ENCODE data around the gene GIGYF2. TPM values are rescaled to one million over a fixed set of nuclear protein-coding genes. Genes with fewer than 3 reads are reported as not detected.

GIGYF2 gene
- polyA plus RNA-seq, 1 of the 3 experiments (the other 2 are of a cell fraction): 12.8 TPM

DNA sequence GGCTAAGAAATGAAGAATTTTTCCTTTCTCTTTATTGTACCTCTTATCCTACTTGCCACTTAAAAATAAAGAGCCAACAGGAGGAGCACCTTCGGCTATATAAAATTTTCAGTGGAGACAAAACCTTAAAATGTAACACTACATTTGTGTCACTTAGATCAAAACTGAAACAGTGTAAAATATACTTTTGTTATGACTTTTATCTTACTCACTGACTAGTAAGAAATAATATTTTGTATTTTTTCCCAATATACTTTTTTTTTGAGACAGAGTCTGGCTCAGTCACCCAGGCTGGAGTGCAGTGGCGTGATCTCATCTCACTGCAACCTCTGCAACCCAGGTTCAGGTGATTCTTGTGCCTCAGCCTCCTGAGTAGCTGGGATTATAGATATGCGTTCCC lies 50.9 kb downstream of the GIGYF2 start:
- Histone ChIP-seq H3K27me3 (ENCODE audit: insufficient read depth) (no peaks in the 10 kb centered on the region), H3K79me2 (ENCODE audit: insufficient read depth) (0 out of 2 replicates have a peak, but pooled peaks cover 4% of the 10 kb centered on the region), H3K4me3 (ENCODE audit: low read depth in 2 of 2, low read length in 1 of 2) (no peak overlapping the region), H3K9ac (no peak overlapping the region), H3K4me1 (ENCODE audit: control insufficient read depth in 1 of 2, insufficient read depth in 2 of 2, low read depth in 1 of 2, low read length in 1 of 2) (no peaks in the 10 kb centered on the region), H3K9me3 (no peaks in the 10 kb centered on the region), H3K27ac (ENCODE audit: low read depth in 2 of 2, low read length in 1 of 2) (no peak overlapping the region), H3K9me2 (no peaks in the 10 kb centered on the region), H3K4me2 (no peak overlapping the region), H3K36me3 (replicated peaks in 1 of 2; ENCODE audit: control insufficient read depth in 1 of 2, insufficient read depth in 2 of 2, low read length in 1 of 2) (peaks cover 30 to 50% of the 10 kb centered on the region in 2 experiments), H3F3A (replicated peaks; ENCODE audit: insufficient read depth) (peaks cover 4% of the 10 kb centered on the region), H2AFZ (ENCODE audit: low read depth) (no peak overlapping the region), H4K20me1 (ENCODE audit: insufficient read depth) (no peaks in the 10 kb centered on the region)
- CTCF ChIA-PET: interaction anchor here (1.0 kb wide), 1 partner anchor 113 kb away, joined by 3 read pairs; no protein-coding TSS in a partner anchor
- POLR2A ChIA-PET: no interaction called here
- 93% methylated on average over 3 of the region's 3 CpGs for WGBS (ENCODE audit: low lambda C conversion rate)
- TF ChIP-seq, protein P1, sequence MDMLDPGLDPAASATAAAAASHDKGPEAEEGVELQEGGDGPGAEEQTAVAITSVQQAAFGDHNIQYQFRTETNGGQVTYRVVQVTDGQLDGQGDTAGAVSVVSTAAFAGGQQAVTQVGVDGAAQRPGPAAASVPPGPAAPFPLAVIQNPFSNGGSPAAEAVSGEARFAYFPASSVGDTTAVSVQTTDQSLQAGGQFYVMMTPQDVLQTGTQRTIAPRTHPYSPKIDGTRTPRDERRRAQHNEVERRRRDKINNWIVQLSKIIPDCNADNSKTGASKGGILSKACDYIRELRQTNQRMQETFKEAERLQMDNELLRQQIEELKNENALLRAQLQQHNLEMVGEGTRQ (IDR thresholded peaks at IDR 0.05; ENCODE audit: borderline replicate concordance, low read depth, low read length): no peak
- TF ChIP-seq NRF1 (IDR thresholded peaks at IDR 0.05; ENCODE audit: low read depth, low read length): no peak
- TF ChIP-seq FOXJ3 (CRISPR knock-in tag; IDR thresholded peaks at IDR 0.05): no peak
- TF ChIP-seq MXI1 (IDR thresholded peaks at IDR 0.05; ENCODE audit: low read depth, low read length): no peak
- TF ChIP-seq POLR2AphosphoS5 (IDR thresholded peaks at IDR 0.05; ENCODE audit: low read depth, low read length): no peak
- TF ChIP-seq NFIC (IDR thresholded peaks at IDR 0.05; ENCODE audit: borderline replicate concordance): no peak
- TF ChIP-seq FOXM1 (IDR thresholded peaks at IDR 0.05; ENCODE audit: low read depth): no peak
- TF ChIP-seq, protein P2, sequence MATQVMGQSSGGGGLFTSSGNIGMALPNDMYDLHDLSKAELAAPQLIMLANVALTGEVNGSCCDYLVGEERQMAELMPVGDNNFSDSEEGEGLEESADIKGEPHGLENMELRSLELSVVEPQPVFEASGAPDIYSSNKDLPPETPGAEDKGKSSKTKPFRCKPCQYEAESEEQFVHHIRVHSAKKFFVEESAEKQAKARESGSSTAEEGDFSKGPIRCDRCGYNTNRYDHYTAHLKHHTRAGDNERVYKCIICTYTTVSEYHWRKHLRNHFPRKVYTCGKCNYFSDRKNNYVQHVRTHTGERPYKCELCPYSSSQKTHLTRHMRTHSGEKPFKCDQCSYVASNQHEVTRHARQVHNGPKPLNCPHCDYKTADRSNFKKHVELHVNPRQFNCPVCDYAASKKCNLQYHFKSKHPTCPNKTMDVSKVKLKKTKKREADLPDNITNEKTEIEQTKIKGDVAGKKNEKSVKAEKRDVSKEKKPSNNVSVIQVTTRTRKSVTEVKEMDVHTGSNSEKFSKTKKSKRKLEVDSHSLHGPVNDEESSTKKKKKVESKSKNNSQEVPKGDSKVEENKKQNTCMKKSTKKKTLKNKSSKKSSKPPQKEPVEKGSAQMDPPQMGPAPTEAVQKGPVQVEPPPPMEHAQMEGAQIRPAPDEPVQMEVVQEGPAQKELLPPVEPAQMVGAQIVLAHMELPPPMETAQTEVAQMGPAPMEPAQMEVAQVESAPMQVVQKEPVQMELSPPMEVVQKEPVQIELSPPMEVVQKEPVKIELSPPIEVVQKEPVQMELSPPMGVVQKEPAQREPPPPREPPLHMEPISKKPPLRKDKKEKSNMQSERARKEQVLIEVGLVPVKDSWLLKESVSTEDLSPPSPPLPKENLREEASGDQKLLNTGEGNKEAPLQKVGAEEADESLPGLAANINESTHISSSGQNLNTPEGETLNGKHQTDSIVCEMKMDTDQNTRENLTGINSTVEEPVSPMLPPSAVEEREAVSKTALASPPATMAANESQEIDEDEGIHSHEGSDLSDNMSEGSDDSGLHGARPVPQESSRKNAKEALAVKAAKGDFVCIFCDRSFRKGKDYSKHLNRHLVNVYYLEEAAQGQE (IDR thresholded peaks at IDR 0.05; ENCODE audit: low read depth, low read length): no peak
- no peak for TF ChIP-seq RFX5 (IDR thresholded peaks at IDR 0.05; ENCODE audit: low read length)
- TF ChIP-seq, protein P3, sequence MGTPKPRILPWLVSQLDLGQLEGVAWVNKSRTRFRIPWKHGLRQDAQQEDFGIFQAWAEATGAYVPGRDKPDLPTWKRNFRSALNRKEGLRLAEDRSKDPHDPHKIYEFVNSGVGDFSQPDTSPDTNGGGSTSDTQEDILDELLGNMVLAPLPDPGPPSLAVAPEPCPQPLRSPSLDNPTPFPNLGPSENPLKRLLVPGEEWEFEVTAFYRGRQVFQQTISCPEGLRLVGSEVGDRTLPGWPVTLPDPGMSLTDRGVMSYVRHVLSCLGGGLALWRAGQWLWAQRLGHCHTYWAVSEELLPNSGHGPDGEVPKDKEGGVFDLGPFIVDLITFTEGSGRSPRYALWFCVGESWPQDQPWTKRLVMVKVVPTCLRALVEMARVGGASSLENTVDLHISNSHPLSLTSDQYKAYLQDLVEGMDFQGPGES (IDR thresholded peaks at IDR 0.05; ENCODE audit: low read depth, low read length): no peak
- TF ChIP-seq ELF1 (IDR thresholded peaks at IDR 0.05): no peak
- TF ChIP-seq RAD21 (IDR thresholded peaks at IDR 0.05; ENCODE audit: low read length): no peak
- TF ChIP-seq SIN3A (IDR thresholded peaks at IDR 0.05; ENCODE audit: borderline replicate concordance, low read depth, low read length): no peak
- TF ChIP-seq, protein P4, sequence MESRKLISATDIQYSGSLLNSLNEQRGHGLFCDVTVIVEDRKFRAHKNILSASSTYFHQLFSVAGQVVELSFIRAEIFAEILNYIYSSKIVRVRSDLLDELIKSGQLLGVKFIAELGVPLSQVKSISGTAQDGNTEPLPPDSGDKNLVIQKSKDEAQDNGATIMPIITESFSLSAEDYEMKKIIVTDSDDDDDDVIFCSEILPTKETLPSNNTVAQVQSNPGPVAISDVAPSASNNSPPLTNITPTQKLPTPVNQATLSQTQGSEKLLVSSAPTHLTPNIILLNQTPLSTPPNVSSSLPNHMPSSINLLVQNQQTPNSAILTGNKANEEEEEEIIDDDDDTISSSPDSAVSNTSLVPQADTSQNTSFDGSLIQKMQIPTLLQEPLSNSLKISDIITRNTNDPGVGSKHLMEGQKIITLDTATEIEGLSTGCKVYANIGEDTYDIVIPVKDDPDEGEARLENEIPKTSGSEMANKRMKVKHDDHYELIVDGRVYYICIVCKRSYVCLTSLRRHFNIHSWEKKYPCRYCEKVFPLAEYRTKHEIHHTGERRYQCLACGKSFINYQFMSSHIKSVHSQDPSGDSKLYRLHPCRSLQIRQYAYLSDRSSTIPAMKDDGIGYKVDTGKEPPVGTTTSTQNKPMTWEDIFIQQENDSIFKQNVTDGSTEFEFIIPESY (IDR thresholded peaks at IDR 0.05; ENCODE audit: borderline replicate concordance, low read depth): no peak
- no peak for TF ChIP-seq GABPA (IDR thresholded peaks at IDR 0.05; ENCODE audit: low read depth)
- TF ChIP-seq, protein P5, sequence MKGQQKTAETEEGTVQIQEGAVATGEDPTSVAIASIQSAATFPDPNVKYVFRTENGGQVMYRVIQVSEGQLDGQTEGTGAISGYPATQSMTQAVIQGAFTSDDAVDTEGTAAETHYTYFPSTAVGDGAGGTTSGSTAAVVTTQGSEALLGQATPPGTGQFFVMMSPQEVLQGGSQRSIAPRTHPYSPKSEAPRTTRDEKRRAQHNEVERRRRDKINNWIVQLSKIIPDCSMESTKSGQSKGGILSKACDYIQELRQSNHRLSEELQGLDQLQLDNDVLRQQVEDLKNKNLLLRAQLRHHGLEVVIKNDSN (IDR thresholded peaks at IDR 0.05; ENCODE audit: borderline replicate concordance, low read depth): no peak
- TF ChIP-seq EP300 (IDR thresholded peaks at IDR 0.05; ENCODE audit: borderline replicate concordance in 1 of 2, low read depth in 1 of 2, low read length in 1 of 2): no peak
- no peak for TF ChIP-seq GATA2 (CRISPR knock-in tag; IDR thresholded peaks at IDR 0.05)
- TF ChIP-seq TAF1 (IDR thresholded peaks at IDR 0.05; ENCODE audit: borderline replicate concordance, low read depth, low read length): no peak
- no peak for DNase-seq
